Right lobe of liver (tissue), 6 donors: Measurements from ENCODE around the gene PERM1. TPM values are rescaled to one million over a fixed set of nuclear protein-coding genes. Genes with fewer than 3 reads are reported as not detected.

Experiments used
- ATAC-seq, 4 donors: fragments of 200-7000 bp; cut with Tn5 transposase; one replicate each; pipeline ENCODE4 v1.9.1; 2020; ENCODE audit warnings: mild to moderate bottlenecking in 4 of 4, moderate library complexity in 4 of 4
- DNase-seq, 3 donors: peaks; one replicate each; pipeline ENCODE4 v3.0.0-alpha.2; 2020
- H3K27ac ChIP-seq, 3 donors: fragments of 200-600 bp; one replicate each; pipeline ENCODE4 v1.8.0; 2022
- H3K27me3 ChIP-seq, 2 donors: fragments of 200-600 bp; one replicate each; pipeline ENCODE4 v1.8.0; 2022
- H3K36me3 ChIP-seq, 4 donors: fragments of 200-600 bp; sonication (generic) in 1 of 4; one replicate each; pipeline versions ENCODE4 v1.5.1 to v1.8.0; 2017 to 2022; ENCODE audit warnings: control low read depth in 1 of 4
- H3K4me1 ChIP-seq, 4 donors: fragments of 200-600 bp; sonication (generic) in 1 of 4; one replicate each; pipeline versions ENCODE4 v1.5.1 to v1.8.0; 2017 to 2022; ENCODE audit warnings: control low read depth in 1 of 4
- H3K4me3 ChIP-seq, 3 donors: fragments of 200-600 bp; one replicate each; pipeline ENCODE4 v1.8.0; 2022
- H3K9me3 ChIP-seq, 4 donors: fragments of 200-600 bp; sonication (generic) in 1 of 4; one replicate each; pipeline versions ENCODE4 v1.5.1 to v1.8.0; 2017 to 2022; ENCODE audit warnings: control low read depth in 1 of 4
- CTCF ChIP-seq, 4 donors: fragments of 200-600 bp in 3 of 4; fragments of 450-650 bp in 1 of 4; IDR thresholded peaks; one replicate each; pipeline versions ENCODE4 v1.5.1 to v1.8.0; 2016 to 2022; ENCODE audit warnings: antibody characterized with exemption in 4 of 4, mild to moderate bottlenecking in 2 of 4
- POLR2A ChIP-seq: fragments of 450-650 bp; IDR thresholded peaks from one replicate; pipeline ENCODE4 v1.6.1; 2017; ENCODE audit warnings: antibody characterized with exemption, mild to moderate bottlenecking
- WGBS: methylation state at CpG from one replicate; pipeline ENCODE4 v1.1.6; 2018; ENCODE audit warnings: low coverage, low lambda C conversion rate; ENCODE audit not compliant: insufficient coverage; ENCODE audit errors: missing lambda C conversion rate; 5-methylcytosine and 5-hydroxymethylcytosine counted together
- intact Hi-C, 2 donors: fragments of 100-400 bp; cut with DNase I; formaldehyde crosslinking; loops; one replicate each; pipeline versions ENCODE4 v1.11.2 to v1.14.1; 2022
- total RNA-seq, 6 experiments: library from RNA; depleted of rRNA in 2 of 6; stranded (reverse); fragments of >200 nt in 2 of 6; fragmentation: NEBNext Ultra II Directional in 3 of 6; extraction: Animal tissue kit (Norgen Biotek cat#: 25700) in 3 of 6; gene quantifications; one replicate each; pipeline versions ENCODE4 v1.1.0 to v1.2.4, GENCODE V29; 2016 to 2023
- donor health status: DM: no; HTN: yes; CAD: no.
- donor health status: DM: no; HTN: no; CAD: no.
- donor health status: DM: no; HTN: no; CAD: no.
- donor health status: DM: no; HTN: yes; CAD: no.
- donor health status: DM: no; HTN: yes; CAD: no.

The PERM1 gene
- total RNA-seq, 6 experiments from 2014 or later, result 0.18 to 0.46 (median 0.28) TPM; not detected in 2

- intact Hi-C loops, result no loop called here
- peaks cover 0 to 25% (median 15%) of the 10 kb centered on the region in 4 donors for H3K36me3 ChIP-seq
- peak within 1 kb of the TSS; percentile 99 to 100 (median 100) for H3K4me3 ChIP-seq
- no CpG with 5 or more reads among the region's 101 CpGs for WGBS
- H3K9me3 ChIP-seq, result no peaks in the 10 kb centered on the region
- no peaks in the 10 kb centered on the region for H3K27me3 ChIP-seq
- H3K4me1 ChIP-seq, result peaks cover 0 to 13% (median 0%) of the 10 kb centered on the region in 4 donors
- ATAC-seq, result peak; percentile 92 to 98 (median 94)
- peak within 1 kb of the TSS in 1 of 3 donors; percentile 33 for H3K27ac ChIP-seq
- DNase-seq, result peak; percentile 95 to 96 (median 95)
- TF ChIP-seq POLR2A (peak; percentile 35), CTCF (IDR thresholded peaks at IDR 0.05) (no peak)
Observed at GRCh38 chr1:958823-959730, 22.8 kb downstream of the PERM1 start, which contains the start of gene NOC2L. Gene NOC2L (minus strand): TSS chr1:959256. CDS start chr1:959240, 16 bp downstream.

DNA sequence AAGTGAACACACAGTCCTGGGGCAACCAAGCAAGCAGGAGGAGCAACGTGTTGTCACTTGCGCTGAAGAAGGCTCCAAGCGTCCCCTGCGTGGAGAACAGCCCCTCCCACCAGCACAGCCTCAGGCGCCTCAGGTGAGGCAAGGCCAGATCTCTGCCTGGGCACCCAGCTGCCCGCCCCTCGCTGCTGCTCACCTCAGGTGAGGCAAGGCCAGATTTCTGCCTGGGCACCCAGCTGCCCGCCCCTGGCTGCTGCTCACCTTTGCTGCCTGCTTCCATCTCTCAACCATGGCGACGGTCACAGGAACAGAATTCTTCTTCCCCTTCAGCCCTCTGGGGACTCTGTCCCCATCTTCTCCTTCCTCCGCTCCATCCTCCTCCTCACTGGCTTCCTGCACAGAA, 25.3 kb downstream of the PERM1 start:
- H3K9me3 ChIP-seq, result no peaks in the 10 kb centered on the region
- H3K36me3 ChIP-seq, result peaks cover 6 to 48% (median 19%) of the 10 kb centered on the region in 4 donors
- H3K4me3 ChIP-seq, result no peak overlapping the region
- TF ChIP-seq CTCF (IDR thresholded peaks at IDR 0.05), result no peak
- TF ChIP-seq POLR2A, result no peak
- intact Hi-C loops, result no loop called here
- H3K27ac ChIP-seq, result no peak overlapping the region
- ATAC-seq (no peak), DNase-seq (no peak)
- H3K27me3 ChIP-seq, result no peaks in the 10 kb centered on the region
- 100% methylated on average over 3 of the region's 11 CpGs for WGBS
- peaks cover 0 to 13% (median 0%) of the 10 kb centered on the region in 4 donors for H3K4me1 ChIP-seq

GRCh38 chr1:955474-955873, 26.4 kb downstream of the PERM1 start:
- DNase-seq, result no peak
- Histone ChIP-seq H3K4me3 (no peak overlapping the region), H3K36me3 (peaks cover 6 to 52% (median 19%) of the 10 kb centered on the region in 4 donors), H3K9me3 (no peaks in the 10 kb centered on the region), H3K27ac (no peak overlapping the region), H3K27me3 (no peaks in the 10 kb centered on the region), H3K4me1 (peaks cover 0 to 13% (median 0%) of the 10 kb centered on the region in 4 donors)
- 81% methylated on average over 6 of the region's 6 CpGs for WGBS
- no peak for ATAC-seq
- intact Hi-C loops, result no loop called here
- no peak for TF ChIP-seq POLR2A

DNA sequence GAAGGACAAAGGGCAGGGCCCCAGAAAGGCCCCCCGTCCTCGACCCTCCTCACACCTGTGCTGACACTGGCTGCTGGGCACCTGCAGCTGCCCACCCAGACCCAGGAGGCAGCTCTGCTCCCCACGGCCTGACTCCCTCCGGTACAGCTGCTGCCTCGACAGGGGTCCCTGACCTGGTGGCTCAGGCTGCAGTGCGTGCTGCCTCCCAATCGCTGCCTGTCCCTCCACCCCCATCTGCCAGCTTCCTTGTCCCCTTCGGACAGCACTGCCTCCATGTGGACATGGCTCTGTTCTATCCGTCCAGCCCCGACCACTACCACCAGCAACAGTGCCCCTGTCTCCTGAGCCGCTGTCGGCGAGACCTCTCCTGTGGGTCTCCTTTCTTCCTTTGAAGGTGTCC, 27.0 kb downstream of the PERM1 start:
- DNase-seq (no peak), ATAC-seq (no peak)
- WGBS, result 94% methylated on average over 8 of the region's 13 CpGs
- intact Hi-C loops, result no loop called here
- TF ChIP-seq POLR2A, result no peak
- no peak for TF ChIP-seq CTCF (IDR thresholded peaks at IDR 0.05)
- Histone ChIP-seq H3K4me3 (no peak overlapping the region), H3K27me3 (no peaks in the 10 kb centered on the region), H3K36me3 (peaks cover 6 to 54% (median 21%) of the 10 kb centered on the region in 4 donors), H3K4me1 (peaks cover 0 to 13% (median 0%) of the 10 kb centered on the region in 4 donors), H3K27ac (no peak overlapping the region), H3K9me3 (no peaks in the 10 kb centered on the region)
